ENCODE results near the gene PTPRQ.

Gene PTPRQ

GRCh38 chr12:80565271-80565670, 121.2 kb downstream of the PTPRQ start:
- DNase-seq: no peak

GRCh38 chr12:80567401-80567800, 123.4 kb downstream of the PTPRQ start:
- DNase-seq: no peak

GRCh38 chr12:80576641-80577418, 132.8 kb downstream of the PTPRQ start:
- DNase-seq: no peak

GRCh38 chr12:80580254-80580653, 136.2 kb downstream of the PTPRQ start:
- no peak for DNase-seq

GRCh38 chr12:80581783-80582182, 137.7 kb downstream of the PTPRQ start:
- DNase-seq: no peak

- no peak for DNase-seq
Observed at GRCh38 chr12:80582431-80582830, 138.4 kb downstream of the PTPRQ start.

- no peak for DNase-seq
Observed at GRCh38 chr12:80589077-80589476, 145.0 kb downstream of the PTPRQ start.

GRCh38 chr12:80590085-80590484, 146.1 kb downstream of the PTPRQ start:
- DNase-seq: no peak

- DNase-seq: no peak
Observed at GRCh38 chr12:80593766-80594165, 149.7 kb downstream of the PTPRQ start.

GRCh38 chr12:80596509-80596908, 152.5 kb downstream of the PTPRQ start:
- no peak for DNase-seq

GRCh38 chr12:80598004-80598606, 154.1 kb downstream of the PTPRQ start:
- DNase-seq: no peak

- no peak for DNase-seq
Observed at GRCh38 chr12:80602455-80602854, 158.4 kb downstream of the PTPRQ start.

- DNase-seq: no peak
Observed at GRCh38 chr12:80607361-80608135, 163.5 kb downstream of the PTPRQ start.

GRCh38 chr12:80617733-80618132, 173.7 kb downstream of the PTPRQ start:
- no peak for DNase-seq

GRCh38 chr12:80620281-80620680, 176.2 kb downstream of the PTPRQ start:
- DNase-seq: no peak

- DNase-seq: no peak
Observed at GRCh38 chr12:80622271-80622670, 178.2 kb downstream of the PTPRQ start.

GRCh38 chr12:80625051-80625450, 181.0 kb downstream of the PTPRQ start:
- DNase-seq: no peak

GRCh38 chr12:80625901-80626300, 181.9 kb downstream of the PTPRQ start:
- no peak for DNase-seq

GRCh38 chr12:80627782-80628181, 183.7 kb downstream of the PTPRQ start:
- DNase-seq: no peak

GRCh38 chr12:80632835-80633234, 188.8 kb downstream of the PTPRQ start:
- no peak for DNase-seq

GRCh38 chr12:80634903-80635302, 190.9 kb downstream of the PTPRQ start:
- no peak for DNase-seq

GRCh38 chr12:80636832-80637231, 192.8 kb downstream of the PTPRQ start:
- DNase-seq: no peak

- no peak for DNase-seq
Observed at GRCh38 chr12:80641936-80642335, 197.9 kb downstream of the PTPRQ start.

GRCh38 chr12:80643961-80644360, 199.9 kb downstream of the PTPRQ start:
- DNase-seq: no peak

Data from NCI-H2029 (cell line).